Mammary epithelial cell (primary cell): Measurements from ENCODE around the gene MAU2.

Experiments used
- CTCF ChIP-seq, 2 donors: IDR thresholded peaks in 1 of 2; conservative IDR thresholded peaks in 1 of 2; 2 replicates each; pipeline ENCODE4 v1.5.1; 2011 to 2012; ENCODE audit warnings: inconsistent platforms in 2 of 2, low read length in 2 of 2, mild to moderate bottlenecking in 2 of 2, control low read depth in 1 of 2, low read depth in 1 of 2; ENCODE audit not compliant: insufficient read depth in 1 of 2; ENCODE audit errors: extremely low read depth in 1 of 2
- EZH2 ChIP-seq: IDR thresholded peaks from 2 replicates; pipeline ENCODE4 v1.6.1; 2012; ENCODE audit warnings: low read length, inconsistent platforms, borderline replicate concordance

GRCh38 chr19:19336597-19336996 lies 16.0 kb downstream of the MAU2 start:
- TF ChIP-seq CTCF (conservative IDR thresholded peaks at IDR 0.05 in 1 of 2, IDR thresholded peaks at IDR 0.05 in 1 of 2; ENCODE audit: extremely low read depth in 1 of 2, insufficient read depth in 1 of 2, low read depth in 1 of 2, low read length in 2 of 2) (no peak), EZH2 (no peak)
